ENCODE results near the gene MLH3.
"Not testable (repeated sequence)": the region's sequence is repeated elsewhere in the genome, so short reads cannot be mapped to it uniquely, and the experiment has no call there.

MLH3 gene

DNA sequence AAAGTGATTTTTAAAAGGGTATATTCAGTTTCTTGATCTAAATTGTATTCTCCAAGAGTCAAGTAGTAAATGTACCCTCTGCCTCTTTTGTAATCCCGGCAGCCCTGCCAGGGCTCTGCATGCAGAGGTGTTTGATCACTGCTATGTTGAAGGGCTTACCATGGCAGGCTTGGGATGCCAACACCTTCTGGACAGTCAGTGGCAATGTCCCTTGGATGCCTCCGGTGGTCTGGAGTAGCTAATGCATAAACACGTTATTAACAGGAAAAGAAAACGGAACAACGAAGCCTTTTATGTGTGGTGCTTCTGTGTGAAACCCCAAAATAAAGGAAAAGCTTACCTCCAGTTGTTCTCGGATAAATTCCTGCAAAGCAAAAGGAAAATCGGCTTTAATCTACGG lies 28.6 kb downstream of the MLH3 start:
- no peak for DNase-seq

DNA sequence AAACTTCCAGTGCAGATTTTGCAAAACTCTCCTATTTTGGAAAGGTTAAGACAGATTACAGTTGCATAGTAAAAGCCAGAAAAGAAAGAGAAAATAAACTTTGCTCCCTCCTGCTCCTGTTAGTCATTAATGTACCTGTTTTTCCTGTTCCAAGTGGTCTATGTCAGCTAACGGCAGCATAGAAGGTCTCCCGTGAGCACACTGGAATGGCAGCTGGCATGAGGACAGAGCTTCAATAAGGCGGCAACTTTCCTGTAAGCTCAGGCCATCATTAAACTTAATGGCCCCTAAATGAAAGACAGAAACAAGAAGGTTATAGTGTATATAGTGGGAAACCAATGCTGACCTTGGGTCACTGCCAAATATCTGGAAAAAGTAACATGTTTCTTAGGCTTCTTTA lies 32.6 kb downstream of the MLH3 start:
- DNase-seq: no peak

- no peak for DNase-seq
Measured at GRCh38 chr14:75016815-75017214, 34.5 kb downstream of the MLH3 start.

DNA sequence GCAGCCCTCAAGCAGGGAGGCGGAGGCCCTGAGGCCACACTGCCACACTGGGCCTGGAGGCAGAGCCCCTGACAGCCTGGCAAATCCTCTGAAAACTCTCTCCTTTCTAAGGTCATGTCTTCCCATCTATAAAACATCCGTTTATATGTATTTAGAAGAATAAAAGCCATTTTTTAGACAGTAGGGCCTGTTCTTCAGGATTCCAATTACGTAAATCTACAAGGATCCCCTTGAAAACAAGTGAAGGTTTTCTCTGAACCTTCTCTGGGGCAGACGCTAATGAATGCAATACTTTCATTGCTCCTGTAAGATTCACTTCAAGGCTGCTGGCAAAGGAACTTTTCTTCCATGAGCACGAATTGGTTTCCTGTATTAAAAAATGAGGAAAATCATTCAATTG lies 35.8 kb downstream of the MLH3 start:
- DNase-seq: no peak

DNA sequence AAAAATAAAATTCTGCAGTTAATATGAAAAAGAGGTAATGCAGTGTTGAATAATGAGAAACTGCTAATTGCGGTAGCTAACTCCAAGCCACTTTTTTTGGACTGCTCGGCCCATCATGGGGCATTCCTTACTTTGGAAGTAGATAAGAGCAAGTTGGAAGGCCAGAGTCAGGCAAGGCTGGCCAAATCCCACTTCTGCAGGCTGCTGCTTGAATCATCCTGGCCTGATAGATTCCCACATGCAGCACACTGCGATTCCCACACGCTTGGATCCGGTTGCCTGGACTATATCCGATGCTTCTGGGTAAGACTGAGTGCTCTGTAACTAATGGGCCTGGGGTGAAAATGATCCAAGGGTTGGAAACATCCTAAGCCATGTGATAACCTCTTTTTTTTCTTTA lies 38.0 kb downstream of the MLH3 start:
- DNase-seq: no peak

- DNase-seq: no peak
Measured at GRCh38 chr14:75011356-75011994, 39.8 kb downstream of the MLH3 start.

DNA sequence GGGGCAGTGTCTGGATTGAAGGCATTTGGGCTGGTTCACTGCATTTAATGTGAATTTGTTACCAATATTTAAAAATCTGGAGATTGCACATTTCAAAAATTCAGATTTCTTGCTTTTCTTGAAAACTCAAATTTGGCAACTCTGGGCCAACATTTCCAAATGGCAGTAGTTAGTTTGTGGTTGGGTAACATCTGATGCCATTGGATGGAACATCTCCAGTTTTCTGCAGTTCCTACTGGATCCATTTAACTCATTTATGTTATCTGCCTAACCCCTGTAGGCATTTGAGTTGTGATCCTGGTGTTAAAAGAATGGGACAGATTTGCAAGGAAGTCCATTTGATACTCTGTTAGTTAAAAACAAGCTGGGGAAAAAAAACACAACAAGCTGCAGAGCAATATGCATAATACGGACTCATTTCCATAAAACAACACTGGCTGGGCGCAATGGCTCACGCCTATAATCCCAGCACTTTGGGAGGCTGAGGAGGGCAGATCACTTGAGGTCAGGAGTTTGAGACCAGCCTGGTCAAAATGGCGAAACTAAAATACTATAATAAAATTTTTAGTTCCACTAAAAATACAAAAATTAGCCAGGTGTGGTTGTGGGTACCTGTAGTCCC lies 40.7 kb downstream of the MLH3 start:
- no peak for DNase-seq

- no peak for DNase-seq
Measured at GRCh38 chr14:75009176-75009575, 42.1 kb downstream of the MLH3 start.

DNA sequence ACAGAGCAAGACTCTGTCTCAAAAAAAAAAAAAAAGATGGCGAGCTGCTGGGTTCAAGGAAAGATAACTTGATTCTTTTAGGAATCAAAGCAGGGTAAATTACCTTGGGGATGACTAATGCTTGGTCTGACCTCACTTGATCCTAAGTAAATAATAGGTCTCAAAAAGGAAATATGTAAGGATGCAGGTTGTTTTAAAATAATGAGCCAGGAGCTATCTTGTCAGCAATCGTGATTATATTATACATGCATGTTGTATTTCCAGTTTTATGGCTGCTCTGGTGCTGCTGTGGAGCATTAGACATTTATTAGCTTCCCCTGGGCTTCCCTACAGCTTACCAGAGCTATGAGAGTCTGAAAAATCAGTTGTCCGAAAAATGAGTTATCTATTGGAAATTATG lies 45.9 kb downstream of the MLH3 start:
- DNase-seq: no peak

GRCh38 chr14:75003250-75004027 lies 47.8 kb downstream of the MLH3 start:
- no peak for DNase-seq

- DNase-seq: peak; percentile 91
Measured at GRCh38 chr14:75002392-75003249, 48.6 kb downstream of the MLH3 start, which contains the start of gene EIF2B2. TSS of gene EIF2B2 (plus strand) at chr14:75002921. CDS start at chr14:75002991, 70 bp downstream.

- no peak for DNase-seq
Measured at GRCh38 chr14:75001899-75002298, 49.4 kb downstream of the MLH3 start.

DNA sequence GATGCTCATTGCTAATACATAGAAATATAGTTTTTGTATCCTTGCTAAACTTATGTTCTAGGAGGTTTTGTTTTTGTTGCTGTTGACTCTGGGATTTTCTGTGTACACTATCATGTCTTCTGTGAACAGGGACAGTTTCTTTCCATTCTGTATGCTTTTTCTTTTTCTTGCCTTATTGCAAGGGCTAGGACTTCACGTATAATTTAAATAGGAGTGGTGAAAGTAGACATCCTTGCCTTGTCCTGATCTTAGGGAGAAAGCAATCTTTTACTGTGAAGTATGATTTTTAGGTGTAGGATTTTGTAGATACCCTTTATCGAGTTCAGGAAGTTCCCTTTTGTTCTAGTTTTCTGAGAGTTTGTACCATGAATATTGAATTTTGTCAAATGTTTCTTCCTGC lies 50.0 kb downstream of the MLH3 start:
- DNase-seq: no peak

DNA sequence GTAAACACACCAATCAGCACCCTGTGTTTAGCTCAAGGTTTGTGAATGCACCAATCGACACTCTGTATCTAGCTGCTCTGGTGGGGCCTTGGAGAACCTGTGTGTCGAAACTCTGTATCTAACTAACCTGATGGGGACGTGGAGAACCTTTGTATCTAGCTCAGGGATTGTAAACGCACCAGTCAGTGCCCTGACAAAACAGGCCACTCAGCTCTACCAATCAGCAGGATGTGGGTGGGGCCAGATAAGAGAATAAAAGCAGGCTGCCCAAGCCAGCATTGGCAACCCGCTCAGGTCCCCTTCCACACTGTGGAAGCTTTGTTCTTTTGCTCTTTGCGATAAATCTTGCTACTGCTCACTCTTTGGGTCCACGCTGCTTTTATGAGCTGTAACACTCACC lies 55.5 kb downstream of the MLH3 start:
- DNase-seq: not testable (repeated sequence)

- not testable (repeated sequence) for DNase-seq
Measured at GRCh38 chr14:74994182-74994581, 57.1 kb downstream of the MLH3 start.

- DNase-seq: no peak
Measured at GRCh38 chr14:74988993-74989392, 62.3 kb downstream of the MLH3 start.

- DNase-seq: peak; percentile 38
Measured at GRCh38 chr14:74988131-74988530, 63.1 kb downstream of the MLH3 start.

DNA sequence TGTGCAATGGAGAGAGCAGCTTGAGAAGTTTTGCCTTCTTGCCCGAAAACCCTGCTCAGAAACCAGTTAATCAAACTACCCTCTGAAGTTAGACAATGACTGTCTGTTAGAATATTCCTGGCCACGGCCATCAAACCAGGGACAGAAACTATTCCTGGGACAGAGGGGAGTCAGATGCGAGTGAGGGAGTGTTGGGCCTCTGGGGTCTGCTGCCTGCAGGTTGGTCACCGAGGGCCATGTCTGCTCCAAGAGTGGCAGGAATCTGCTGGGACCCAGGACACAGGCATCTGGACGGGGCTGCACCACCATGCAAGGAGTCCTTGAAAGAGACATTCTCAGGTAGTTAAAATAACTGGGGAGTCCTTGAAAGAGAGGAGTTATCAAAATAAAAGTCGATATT lies 65.5 kb downstream of the MLH3 start:
- no peak for DNase-seq

DNA sequence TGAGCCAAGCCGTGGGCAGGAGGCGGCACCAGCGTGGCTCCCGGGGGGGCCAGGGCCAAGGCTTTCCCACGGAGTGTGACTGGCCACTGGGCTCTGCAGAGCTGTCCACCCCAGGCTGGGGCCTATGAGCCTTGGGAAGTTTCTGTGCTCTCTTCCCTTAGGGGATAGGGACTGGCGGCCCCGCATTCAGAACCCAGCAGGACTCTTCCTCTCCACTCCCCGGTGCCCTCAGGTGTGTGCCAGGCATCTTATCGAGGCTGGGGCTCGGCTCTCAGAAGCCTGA lies 66.3 kb downstream of the MLH3 start:
- no peak for DNase-seq

- DNase-seq: no peak
Measured at GRCh38 chr14:74984236-74985027, 66.8 kb downstream of the MLH3 start.

DNA sequence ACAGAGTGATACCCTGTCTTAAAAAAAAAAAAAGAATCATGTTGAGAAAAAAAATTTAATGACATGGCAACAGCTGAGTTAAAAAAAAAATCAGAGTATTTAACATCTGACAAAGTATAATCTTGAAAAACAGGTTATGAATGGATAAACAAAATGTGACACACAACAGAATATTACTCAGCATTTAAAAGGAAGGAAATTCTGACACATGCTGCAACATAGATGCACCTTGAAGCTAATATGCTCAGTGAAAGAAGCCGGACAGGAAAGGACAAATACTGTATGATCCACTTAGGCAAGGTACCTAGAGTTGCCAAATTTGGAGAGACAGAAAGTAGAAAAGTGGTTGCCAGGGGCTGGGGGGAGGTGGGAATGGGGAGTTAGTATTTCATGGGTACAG lies 67.9 kb downstream of the MLH3 start:
- DNase-seq: no peak

DNA sequence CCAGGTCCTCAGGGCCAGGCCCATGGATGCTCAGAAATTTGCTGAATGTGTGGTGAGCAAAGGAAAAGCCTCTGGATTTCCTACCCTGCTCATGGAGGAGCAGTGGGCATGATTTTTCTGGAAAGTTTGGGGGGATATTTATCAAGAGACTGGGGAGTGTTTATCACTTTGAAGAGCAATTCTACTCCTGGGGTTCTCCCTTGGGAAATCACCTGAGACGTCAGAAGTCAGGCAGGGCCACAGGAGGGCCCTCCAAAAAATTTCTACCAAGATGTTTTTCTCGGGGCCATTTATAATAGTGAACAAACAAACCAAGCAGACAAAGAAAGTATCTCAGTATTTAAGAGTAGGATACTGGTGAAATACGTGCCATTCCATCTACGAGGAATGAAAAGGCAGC lies 68.6 kb downstream of the MLH3 start:
- DNase-seq: no peak

DNA sequence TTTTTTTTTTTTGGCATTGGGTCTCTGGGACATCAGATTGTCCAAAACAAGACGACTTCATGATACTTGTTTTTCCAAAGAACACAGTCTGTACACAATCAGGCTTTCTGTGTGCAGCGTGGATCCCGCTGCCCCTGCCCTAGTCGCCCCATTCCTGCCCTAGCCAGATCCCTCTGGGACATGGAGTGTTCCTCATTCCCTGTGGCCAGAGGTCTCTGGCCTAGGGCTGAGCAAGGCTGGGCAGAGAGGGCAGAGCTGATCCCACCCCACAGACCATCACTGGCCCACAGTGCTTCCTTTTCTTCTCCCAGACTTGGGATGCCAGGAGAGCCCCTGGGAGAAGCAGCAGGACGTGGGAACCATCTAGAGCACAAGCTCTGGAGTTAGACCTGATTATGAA lies 69.4 kb downstream of the MLH3 start:
- DNase-seq: no peak

All from NCI-H1417 treated with DMSO at 0.1 percent for 48 hours (cell line).